K562 (cell line): ENCODE data around the gene BAZ2A. TPM values are rescaled to one million over a fixed set of nuclear protein-coding genes. Genes with fewer than 3 reads are reported as not detected.

Source experiments
- ARID3A ChIP-seq: IDR thresholded peaks from 2 replicates; pipeline ENCODE4 v1.6.1; 2012; ENCODE audit warnings: low read depth, low read length, improper control_type of control experiment, borderline replicate concordance
- CBX2 ChIP-seq: fragments of 200-600 bp; sonication (generic); IDR thresholded peaks from one replicate; pipeline ENCODE4 v1.6.1; 2012; ENCODE audit warnings: mild to moderate bottlenecking, low read length, inconsistent platforms; ENCODE audit not compliant: insufficient read depth, poor library complexity, severe bottlenecking
- CEBPG ChIP-seq, 3 experiments: fragments of 200-800 bp in 1 of 3; sonication (Bioruptor generic) in 1 of 3; sonication (generic) in 1 of 3; formaldehyde crosslinking in 1 of 3; IDR thresholded peaks in 2 of 3; conservative IDR thresholded peaks in 1 of 3; 2 replicates each; pipeline versions ENCODE4 v1.6.1 to v1.8.0; 2016 to 2022; ENCODE audit warnings: missing compliant biosample characterization in 2 of 3, missing genetic modification characterization in 2 of 3, mild to moderate bottlenecking in 1 of 3, missing genetic modification reagents in 1 of 3
- DACH1 ChIP-seq: fragments of 450-650 bp; IDR thresholded peaks from 2 replicates; pipeline ENCODE4 v1.6.1; 2018; ENCODE audit not compliant: partially characterized antibody
- FOXK2 ChIP-seq, 2 experiments: fragments of 450-650 bp; IDR thresholded peaks in 1 of 2; conservative IDR thresholded peaks in 1 of 2; 2 replicates each; pipeline ENCODE4 v1.6.1; 2016; ENCODE audit warnings: low read depth in 2 of 2, mild to moderate bottlenecking in 1 of 2
- HLTF ChIP-seq: fragments of 450-650 bp; IDR thresholded peaks from 2 replicates; pipeline ENCODE4 v1.6.1; 2016
- JUND ChIP-seq, 2 experiments: IDR thresholded peaks; 2 replicates in 1 of 2; 3 replicates in 1 of 2; pipeline ENCODE4 v1.6.1; 2011; ENCODE audit warnings: borderline replicate concordance in 2 of 2, low read depth in 2 of 2, low read length in 2 of 2, improper control_type of control experiment in 1 of 2, missing biosample characterization in 1 of 2, missing genetic modification characterization in 1 of 2, missing genetic modification reagents in 1 of 2
- TSC22D4 ChIP-seq: fragments of 450-650 bp; IDR thresholded peaks from 2 replicates; pipeline ENCODE4 v1.6.1; 2016; ENCODE audit warnings: missing genetic modification characterization, missing biosample characterization, control low read depth
- polyA plus RNA-seq, 8 experiments: library from polyadenylated mRNA; depleted of rRNA in 4 of 8; stranded (reverse) in 5 of 8; unstranded in 3 of 8; fragments of >200 nt; fragmentation: Nextera tagmentation in 2 of 8; fragmentation: Illumina TruSeq in 1 of 8; extraction: Ambion mirVana in 2 of 8; extraction: Trizol in 1 of 8; gene quantifications; 2 replicates each; pipeline versions ENCODE4 v1.2.1 to v1.2.3, GENCODE V29; 2011 to 2014; ENCODE audit warnings: inconsistent platforms in 1 of 8, missing spikeins in 1 of 8
- total RNA-seq, 7 experiments: library from RNA; depleted of rRNA in 6 of 7; stranded (reverse); fragments of >200 nt in 6 of 7; fragmentation: Illumina TruSeq in 2 of 7; extraction: Trizol in 2 of 7; gene quantifications; 2 replicates each; pipeline versions ENCODE4 v1.2.1 to v1.2.3, GENCODE V29; 2011 to 2021; ENCODE audit warnings: low replicate concordance in 1 of 7
- TF ChIP-seq, protein P1 (sequence below): fragments of 250-450 bp; sonication (Bioruptor Pico); IDR thresholded peaks from 2 replicates; pipeline ENCODE4 v1.9.0; 2021; ENCODE audit warnings: mild to moderate bottlenecking, inconsistent platforms
- TF ChIP-seq, protein P2 (sequence below), 2 experiments: fragments of 450-650 bp in 1 of 2; sonication (generic) in 1 of 2; formaldehyde crosslinking in 1 of 2; IDR thresholded peaks; 2 replicates each; pipeline versions ENCODE4 v1.7.1 to v1.9.0; 2016 to 2022; ENCODE audit warnings: inconsistent platforms in 1 of 2, mild to moderate bottlenecking in 1 of 2, missing genetic modification reagents in 1 of 2

BAZ2A gene
- total and polyA plus RNA-seq, 9 of the 15 experiments (the other 6 are each of a cell fraction or from before 2014, with no cell fraction given), result 4.5 to 86.4 (median 26.2) TPM

DNA sequence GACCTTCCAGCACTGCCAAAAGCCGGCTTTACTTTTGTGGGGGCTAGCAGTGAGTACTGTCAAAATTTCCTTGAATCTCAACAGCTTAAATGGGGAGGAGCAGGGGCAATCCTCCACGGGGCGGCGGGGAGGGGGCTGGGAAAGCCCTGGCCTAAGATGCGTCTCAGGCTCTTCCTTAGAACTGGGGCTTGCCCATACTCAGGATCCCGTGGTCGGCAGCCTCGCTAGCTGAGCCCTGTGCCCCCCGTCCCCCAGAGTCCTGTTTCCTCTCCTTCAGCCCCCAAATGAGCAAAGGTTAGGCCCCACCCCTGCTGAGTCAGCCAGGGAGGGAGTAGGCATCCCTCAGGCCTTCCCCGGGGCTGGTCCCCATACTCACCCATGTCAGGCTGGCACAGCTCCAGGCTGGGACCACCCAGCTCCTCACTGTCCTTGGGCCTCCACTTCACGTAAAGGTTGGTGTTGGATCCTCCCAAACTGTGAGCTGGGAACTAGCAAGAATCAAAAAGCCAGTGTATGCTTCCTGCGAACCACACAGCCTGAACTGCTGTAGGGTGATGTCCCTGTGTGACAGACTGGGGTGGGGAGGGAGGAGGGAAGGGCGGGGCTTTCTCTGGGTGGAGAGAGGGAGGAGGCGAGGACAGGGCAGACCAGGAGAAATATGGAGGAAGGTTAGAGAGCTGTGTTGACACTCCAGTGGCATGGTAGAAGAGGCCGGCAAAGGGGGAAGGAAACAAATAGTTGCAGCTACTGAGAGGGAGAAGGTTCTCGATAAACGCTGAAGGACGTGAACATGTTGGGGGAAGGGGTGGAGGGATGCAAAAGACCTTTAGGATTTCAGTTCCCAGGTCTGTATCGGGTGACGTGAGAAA lies 5.9 kb upstream of the BAZ2A start (continued):
- TF ChIP-seq ARID3A (no peak), TSC22D4 (tag) (no peak), FOXK2 (conservative IDR thresholded peaks at IDR 0.05 in 1 of 2, IDR thresholded peaks at IDR 0.05 in 1 of 2; ENCODE audit: low read depth in 2 of 2) (peak; percentile 76 to 89), HLTF (0 out of 2 replicates have a peak, but pooled peaks have one; percentile 72), DACH1 (no peak), CEBPG (CRISPR knock-in tag; IDR thresholded peaks at IDR 0.05) (no peak), CEBPG (tag; conservative IDR thresholded peaks at IDR 0.05 in 1 of 2, IDR thresholded peaks at IDR 0.05 in 1 of 2) (no peak), JUND (IDR thresholded peaks at IDR 0.05; ENCODE audit: borderline replicate concordance, low read depth, low read length) (peak; percentile 77), JUND (tag; IDR thresholded peaks at IDR 0.05; ENCODE audit: borderline replicate concordance, low read depth, low read length) (0 out of 3 replicates have a peak, but pooled peaks have one; percentile 48), CBX2 (no peak)
- TF ChIP-seq, protein P1, sequence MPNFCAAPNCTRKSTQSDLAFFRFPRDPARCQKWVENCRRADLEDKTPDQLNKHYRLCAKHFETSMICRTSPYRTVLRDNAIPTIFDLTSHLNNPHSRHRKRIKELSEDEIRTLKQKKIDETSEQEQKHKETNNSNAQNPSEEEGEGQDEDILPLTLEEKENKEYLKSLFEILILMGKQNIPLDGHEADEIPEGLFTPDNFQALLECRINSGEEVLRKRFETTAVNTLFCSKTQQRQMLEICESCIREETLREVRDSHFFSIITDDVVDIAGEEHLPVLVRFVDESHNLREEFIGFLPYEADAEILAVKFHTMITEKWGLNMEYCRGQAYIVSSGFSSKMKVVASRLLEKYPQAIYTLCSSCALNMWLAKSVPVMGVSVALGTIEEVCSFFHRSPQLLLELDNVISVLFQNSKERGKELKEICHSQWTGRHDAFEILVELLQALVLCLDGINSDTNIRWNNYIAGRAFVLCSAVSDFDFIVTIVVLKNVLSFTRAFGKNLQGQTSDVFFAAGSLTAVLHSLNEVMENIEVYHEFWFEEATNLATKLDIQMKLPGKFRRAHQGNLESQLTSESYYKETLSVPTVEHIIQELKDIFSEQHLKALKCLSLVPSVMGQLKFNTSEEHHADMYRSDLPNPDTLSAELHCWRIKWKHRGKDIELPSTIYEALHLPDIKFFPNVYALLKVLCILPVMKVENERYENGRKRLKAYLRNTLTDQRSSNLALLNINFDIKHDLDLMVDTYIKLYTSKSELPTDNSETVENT, result no peak
- TF ChIP-seq, protein P2, sequence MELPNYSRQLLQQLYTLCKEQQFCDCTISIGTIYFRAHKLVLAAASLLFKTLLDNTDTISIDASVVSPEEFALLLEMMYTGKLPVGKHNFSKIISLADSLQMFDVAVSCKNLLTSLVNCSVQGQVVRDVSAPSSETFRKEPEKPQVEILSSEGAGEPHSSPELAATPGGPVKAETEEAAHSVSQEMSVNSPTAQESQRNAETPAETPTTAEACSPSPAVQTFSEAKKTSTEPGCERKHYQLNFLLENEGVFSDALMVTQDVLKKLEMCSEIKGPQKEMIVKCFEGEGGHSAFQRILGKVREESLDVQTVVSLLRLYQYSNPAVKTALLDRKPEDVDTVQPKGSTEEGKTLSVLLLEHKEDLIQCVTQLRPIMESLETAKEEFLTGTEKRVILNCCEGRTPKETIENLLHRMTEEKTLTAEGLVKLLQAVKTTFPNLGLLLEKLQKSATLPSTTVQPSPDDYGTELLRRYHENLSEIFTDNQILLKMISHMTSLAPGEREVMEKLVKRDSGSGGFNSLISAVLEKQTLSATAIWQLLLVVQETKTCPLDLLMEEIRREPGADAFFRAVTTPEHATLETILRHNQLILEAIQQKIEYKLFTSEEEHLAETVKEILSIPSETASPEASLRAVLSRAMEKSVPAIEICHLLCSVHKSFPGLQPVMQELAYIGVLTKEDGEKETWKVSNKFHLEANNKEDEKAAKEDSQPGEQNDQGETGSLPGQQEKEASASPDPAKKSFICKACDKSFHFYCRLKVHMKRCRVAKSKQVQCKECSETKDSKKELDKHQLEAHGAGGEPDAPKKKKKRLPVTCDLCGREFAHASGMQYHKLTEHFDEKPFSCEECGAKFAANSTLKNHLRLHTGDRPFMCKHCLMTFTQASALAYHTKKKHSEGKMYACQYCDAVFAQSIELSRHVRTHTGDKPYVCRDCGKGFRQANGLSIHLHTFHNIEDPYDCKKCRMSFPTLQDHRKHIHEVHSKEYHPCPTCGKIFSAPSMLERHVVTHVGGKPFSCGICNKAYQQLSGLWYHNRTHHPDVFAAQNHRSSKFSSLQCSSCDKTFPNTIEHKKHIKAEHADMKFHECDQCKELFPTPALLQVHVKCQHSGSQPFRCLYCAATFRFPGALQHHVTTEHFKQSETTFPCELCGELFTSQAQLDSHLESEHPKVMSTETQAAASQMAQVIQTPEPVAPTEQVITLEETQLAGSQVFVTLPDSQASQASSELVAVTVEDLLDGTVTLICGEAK (IDR thresholded peaks at IDR 0.05), result 0 out of 2 replicates have a peak, but pooled peaks have one; percentile 39
- TF ChIP-seq, protein P2 (CRISPR knock-in tag; IDR thresholded peaks at IDR 0.05), result no peak
